IPS-NIHi11 (cell line): ENCODE results near the gene KRTAP10-2.
"Not testable (repeated sequence)": the region's sequence is repeated elsewhere in the genome, so short reads cannot be mapped to it uniquely, and the experiment has no call there.

Experiments used
- DNase-seq: peaks from one replicate; pipeline ENCODE4 v3.0.0; 2012; ENCODE audit warnings: mixed read lengths, low spot score

The KRTAP10-2 gene

GRCh38 chr21:44551340-44551961 lies at the start of gene KRTAP10-2:
KRTAP10-2 (minus strand) TSS chr21:44551505; CDS start chr21:44551458, 47 bp downstream.
- DNase-seq = no peak

GRCh38 chr21:44601091-44601490 lies 49.8 kb upstream of the KRTAP10-2 start:
- not testable (repeated sequence) for DNase-seq

GRCh38 chr21:44600118-44600978 lies 49.0 kb upstream of the KRTAP10-2 start, which contains the start of gene KRTAP10-7:
KRTAP10-7 (plus strand) TSS chr21:44600597; CDS start chr21:44600622, 25 bp downstream.
- DNase-seq = not testable (repeated sequence)

- no peak for DNase-seq
Measured at GRCh38 chr21:44599264-44600029, 48.1 kb upstream of the KRTAP10-2 start.

GRCh38 chr21:44598061-44598460 lies 46.8 kb upstream of the KRTAP10-2 start:
- DNase-seq = no peak

GRCh38 chr21:44596068-44596725 lies 44.9 kb upstream of the KRTAP10-2 start:
- no peak for DNase-seq

GRCh38 chr21:44595524-44595923 lies 44.2 kb upstream of the KRTAP10-2 start:
- DNase-seq = no peak

- no peak for DNase-seq
Measured at GRCh38 chr21:44594406-44594916, 43.2 kb upstream of the KRTAP10-2 start.

- no peak for DNase-seq
Measured at GRCh38 chr21:44593598-44594405, 42.5 kb upstream of the KRTAP10-2 start.

GRCh38 chr21:44592446-44593311 lies 41.4 kb upstream of the KRTAP10-2 start, which contains the start of gene KRTAP10-6:
KRTAP10-6 (minus strand) TSS chr21:44592505; CDS start chr21:44592484, 21 bp downstream.
- DNase-seq = no peak

GRCh38 chr21:44591801-44592130 lies 40.5 kb upstream of the KRTAP10-2 start:
- not testable (repeated sequence) for DNase-seq

- DNase-seq = not testable (repeated sequence)
Measured at GRCh38 chr21:44590897-44591800, 39.8 kb upstream of the KRTAP10-2 start.

- DNase-seq = no peak
Measured at GRCh38 chr21:44590311-44590721, 39.0 kb upstream of the KRTAP10-2 start.

GRCh38 chr21:44589586-44590305 lies 38.4 kb upstream of the KRTAP10-2 start:
- DNase-seq = no peak

- DNase-seq = no peak
Measured at GRCh38 chr21:44589094-44589493, 37.8 kb upstream of the KRTAP10-2 start.

GRCh38 chr21:44585892-44586291 lies 34.6 kb upstream of the KRTAP10-2 start:
- DNase-seq = no peak

GRCh38 chr21:44583800-44584147 lies 32.5 kb upstream of the KRTAP10-2 start:
- no peak for DNase-seq
